Measurements from ENCODE around the gene USP12.

DNA sequence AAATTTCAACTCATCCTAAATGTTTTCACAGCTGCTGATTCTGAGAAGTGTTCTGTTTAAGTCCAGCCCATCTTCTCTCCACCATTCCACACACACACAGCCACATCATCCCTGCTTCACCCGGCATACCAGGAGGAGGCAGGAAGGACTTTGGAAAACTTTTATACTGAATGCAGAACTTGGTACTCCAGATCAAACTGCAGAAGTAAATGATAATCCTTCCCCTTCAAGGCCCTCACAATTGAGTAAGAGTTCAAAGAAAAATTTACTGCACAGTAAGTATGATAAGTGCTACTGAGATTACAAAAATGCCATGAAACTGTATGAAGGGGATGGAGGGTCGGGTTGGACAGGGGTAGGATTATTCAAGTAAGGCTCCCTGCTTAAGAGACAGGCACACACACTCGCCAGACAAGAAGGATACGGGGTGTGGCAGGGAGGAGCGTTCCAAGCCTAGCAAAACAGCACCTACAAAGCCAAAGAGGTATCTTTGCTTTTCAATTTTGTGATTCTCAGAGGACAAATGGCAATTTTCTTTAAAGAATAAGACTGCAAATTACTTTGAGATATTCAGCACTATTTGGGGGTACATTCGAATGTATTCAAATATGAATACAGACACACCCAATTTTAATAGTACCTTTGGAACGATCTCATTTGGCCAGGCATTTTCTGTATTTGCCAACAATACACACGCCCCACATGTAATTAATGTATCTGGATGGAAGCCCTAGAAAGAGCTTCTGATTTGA, 2.5 kb downstream of the USP12 start:
- TF ChIP-seq, protein P1, sequence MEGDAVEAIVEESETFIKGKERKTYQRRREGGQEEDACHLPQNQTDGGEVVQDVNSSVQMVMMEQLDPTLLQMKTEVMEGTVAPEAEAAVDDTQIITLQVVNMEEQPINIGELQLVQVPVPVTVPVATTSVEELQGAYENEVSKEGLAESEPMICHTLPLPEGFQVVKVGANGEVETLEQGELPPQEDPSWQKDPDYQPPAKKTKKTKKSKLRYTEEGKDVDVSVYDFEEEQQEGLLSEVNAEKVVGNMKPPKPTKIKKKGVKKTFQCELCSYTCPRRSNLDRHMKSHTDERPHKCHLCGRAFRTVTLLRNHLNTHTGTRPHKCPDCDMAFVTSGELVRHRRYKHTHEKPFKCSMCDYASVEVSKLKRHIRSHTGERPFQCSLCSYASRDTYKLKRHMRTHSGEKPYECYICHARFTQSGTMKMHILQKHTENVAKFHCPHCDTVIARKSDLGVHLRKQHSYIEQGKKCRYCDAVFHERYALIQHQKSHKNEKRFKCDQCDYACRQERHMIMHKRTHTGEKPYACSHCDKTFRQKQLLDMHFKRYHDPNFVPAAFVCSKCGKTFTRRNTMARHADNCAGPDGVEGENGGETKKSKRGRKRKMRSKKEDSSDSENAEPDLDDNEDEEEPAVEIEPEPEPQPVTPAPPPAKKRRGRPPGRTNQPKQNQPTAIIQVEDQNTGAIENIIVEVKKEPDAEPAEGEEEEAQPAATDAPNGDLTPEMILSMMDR (IDR thresholded peaks at IDR 0.05): no peak
- TF ChIP-seq, protein P2, sequence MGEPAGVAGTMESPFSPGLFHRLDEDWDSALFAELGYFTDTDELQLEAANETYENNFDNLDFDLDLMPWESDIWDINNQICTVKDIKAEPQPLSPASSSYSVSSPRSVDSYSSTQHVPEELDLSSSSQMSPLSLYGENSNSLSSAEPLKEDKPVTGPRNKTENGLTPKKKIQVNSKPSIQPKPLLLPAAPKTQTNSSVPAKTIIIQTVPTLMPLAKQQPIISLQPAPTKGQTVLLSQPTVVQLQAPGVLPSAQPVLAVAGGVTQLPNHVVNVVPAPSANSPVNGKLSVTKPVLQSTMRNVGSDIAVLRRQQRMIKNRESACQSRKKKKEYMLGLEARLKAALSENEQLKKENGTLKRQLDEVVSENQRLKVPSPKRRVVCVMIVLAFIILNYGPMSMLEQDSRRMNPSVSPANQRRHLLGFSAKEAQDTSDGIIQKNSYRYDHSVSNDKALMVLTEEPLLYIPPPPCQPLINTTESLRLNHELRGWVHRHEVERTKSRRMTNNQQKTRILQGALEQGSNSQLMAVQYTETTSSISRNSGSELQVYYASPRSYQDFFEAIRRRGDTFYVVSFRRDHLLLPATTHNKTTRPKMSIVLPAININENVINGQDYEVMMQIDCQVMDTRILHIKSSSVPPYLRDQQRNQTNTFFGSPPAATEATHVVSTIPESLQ (CRISPR knock-in tag; IDR thresholded peaks at IDR 0.05): no peak
- no peak for TF ChIP-seq SMAD3 (CRISPR knock-in tag; IDR thresholded peaks at IDR 0.05; ENCODE audit: borderline replicate concordance)
- no peak for TF ChIP-seq NFYB (CRISPR knock-in tag; conservative IDR thresholded peaks at IDR 0.05; ENCODE audit: low read depth)
- TF ChIP-seq CBFB (CRISPR knock-in tag; IDR thresholded peaks at IDR 0.05; ENCODE audit: low read depth): no peak
- TF ChIP-seq, protein P3, sequence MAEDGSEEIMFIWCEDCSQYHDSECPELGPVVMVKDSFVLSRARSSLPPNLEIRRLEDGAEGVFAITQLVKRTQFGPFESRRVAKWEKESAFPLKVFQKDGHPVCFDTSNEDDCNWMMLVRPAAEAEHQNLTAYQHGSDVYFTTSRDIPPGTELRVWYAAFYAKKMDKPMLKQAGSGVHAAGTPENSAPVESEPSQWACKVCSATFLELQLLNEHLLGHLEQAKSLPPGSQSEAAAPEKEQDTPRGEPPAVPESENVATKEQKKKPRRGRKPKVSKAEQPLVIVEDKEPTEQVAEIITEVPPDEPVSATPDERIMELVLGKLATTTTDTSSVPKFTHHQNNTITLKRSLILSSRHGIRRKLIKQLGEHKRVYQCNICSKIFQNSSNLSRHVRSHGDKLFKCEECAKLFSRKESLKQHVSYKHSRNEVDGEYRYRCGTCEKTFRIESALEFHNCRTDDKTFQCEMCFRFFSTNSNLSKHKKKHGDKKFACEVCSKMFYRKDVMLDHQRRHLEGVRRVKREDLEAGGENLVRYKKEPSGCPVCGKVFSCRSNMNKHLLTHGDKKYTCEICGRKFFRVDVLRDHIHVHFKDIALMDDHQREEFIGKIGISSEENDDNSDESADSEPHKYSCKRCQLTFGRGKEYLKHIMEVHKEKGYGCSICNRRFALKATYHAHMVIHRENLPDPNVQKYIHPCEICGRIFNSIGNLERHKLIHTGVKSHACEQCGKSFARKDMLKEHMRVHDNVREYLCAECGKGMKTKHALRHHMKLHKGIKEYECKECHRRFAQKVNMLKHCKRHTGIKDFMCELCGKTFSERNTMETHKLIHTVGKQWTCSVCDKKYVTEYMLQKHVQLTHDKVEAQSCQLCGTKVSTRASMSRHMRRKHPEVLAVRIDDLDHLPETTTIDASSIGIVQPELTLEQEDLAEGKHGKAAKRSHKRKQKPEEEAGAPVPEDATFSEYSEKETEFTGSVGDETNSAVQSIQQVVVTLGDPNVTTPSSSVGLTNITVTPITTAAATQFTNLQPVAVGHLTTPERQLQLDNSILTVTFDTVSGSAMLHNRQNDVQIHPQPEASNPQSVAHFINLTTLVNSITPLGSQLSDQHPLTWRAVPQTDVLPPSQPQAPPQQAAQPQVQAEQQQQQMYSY (CRISPR knock-in tag; IDR thresholded peaks at IDR 0.05): no peak
